ENCODE results near the gene AKAP8. TPM values are rescaled to one million over a fixed set of nuclear protein-coding genes. Genes with fewer than 3 reads are reported as not detected.
"Not testable (repeated sequence)": the region's sequence is repeated elsewhere in the genome, so short reads cannot be mapped to it uniquely, and the experiment has no call there.

AKAP8 gene
- total and polyA plus RNA-seq, 7 donors = 15.9 to 42.8 (median 19.9) TPM

GRCh38 chr19:15418579-15419412 lies 39.2 kb upstream of the AKAP8 start, which contains the start of gene AKAP8L:
Gene AKAP8L, minus strand, starts transcription at chr19:15418988. Its CDS starts 65 bp downstream, at chr19:15418923.
- DNase-seq = peak; percentile 98 to 99
- Histone ChIP-seq H3K4me3 (peak within 1 kb of the TSS; percentile 97), H3K27me3 (ENCODE audit: insufficient read depth in 3 of 3, low read length in 2 of 3) (no peaks in the 10 kb centered on the region), H3K27ac (peak within 1 kb of the TSS; percentile 93), H3K4me1 (peaks cover 58% of the 10 kb centered on the region), H3K36me3 (ENCODE audit: insufficient read depth in 1 of 2, low read depth in 1 of 2) (peaks cover 0 to 25% of the 10 kb centered on the region in 2 donors), H3K9me3 (peaks cover 4% of the 10 kb centered on the region)
- 0 to 1% (median 0%) methylated on average over 54 to 61 of the region's 61 CpGs for WGBS, 3 donors
- ATAC-seq = peak; percentile 89 to 95 (median 94)
- intact Hi-C loops (cut with DNase I) = loop anchor here in 1 of 2 donors (5.0 kb wide), 1 partner anchor 41 kb away; the partner anchor contains the start of gene AKAP8
- TF ChIP-seq, protein P1, sequence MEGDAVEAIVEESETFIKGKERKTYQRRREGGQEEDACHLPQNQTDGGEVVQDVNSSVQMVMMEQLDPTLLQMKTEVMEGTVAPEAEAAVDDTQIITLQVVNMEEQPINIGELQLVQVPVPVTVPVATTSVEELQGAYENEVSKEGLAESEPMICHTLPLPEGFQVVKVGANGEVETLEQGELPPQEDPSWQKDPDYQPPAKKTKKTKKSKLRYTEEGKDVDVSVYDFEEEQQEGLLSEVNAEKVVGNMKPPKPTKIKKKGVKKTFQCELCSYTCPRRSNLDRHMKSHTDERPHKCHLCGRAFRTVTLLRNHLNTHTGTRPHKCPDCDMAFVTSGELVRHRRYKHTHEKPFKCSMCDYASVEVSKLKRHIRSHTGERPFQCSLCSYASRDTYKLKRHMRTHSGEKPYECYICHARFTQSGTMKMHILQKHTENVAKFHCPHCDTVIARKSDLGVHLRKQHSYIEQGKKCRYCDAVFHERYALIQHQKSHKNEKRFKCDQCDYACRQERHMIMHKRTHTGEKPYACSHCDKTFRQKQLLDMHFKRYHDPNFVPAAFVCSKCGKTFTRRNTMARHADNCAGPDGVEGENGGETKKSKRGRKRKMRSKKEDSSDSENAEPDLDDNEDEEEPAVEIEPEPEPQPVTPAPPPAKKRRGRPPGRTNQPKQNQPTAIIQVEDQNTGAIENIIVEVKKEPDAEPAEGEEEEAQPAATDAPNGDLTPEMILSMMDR (IDR thresholded peaks at IDR 0.05) = peak; percentile 39

- intact Hi-C loops (cut with DNase I) = loop anchor here in 1 of 2 donors (5.0 kb wide), 1 partner anchor 41 kb away; the partner anchor contains the start of gene AKAP8
- DNase-seq (no peak), ATAC-seq (peak in 1 of 4 donors; percentile 11)
- Histone ChIP-seq H3K4me1 (peaks cover 60% of the 10 kb centered on the region), H3K9me3 (peaks cover under 1% of the 10 kb centered on the region), H3K27me3 (ENCODE audit: insufficient read depth in 3 of 3, low read length in 2 of 3) (no peaks in the 10 kb centered on the region), H3K36me3 (ENCODE audit: insufficient read depth in 1 of 2, low read depth in 1 of 2) (peaks cover 0 to 19% of the 10 kb centered on the region in 2 donors), H3K4me3 (peak overlapping the region; percentile 97), H3K27ac (peak overlapping the region; percentile 93)
- TF ChIP-seq, protein P1 (IDR thresholded peaks at IDR 0.05) = no peak
- 0 to 1% (median 1%) methylated on average over 16 of the region's 16 CpGs for WGBS, 3 donors
Observed at GRCh38 chr19:15418231-15418578, 38.6 kb upstream of the AKAP8 start.

DNA sequence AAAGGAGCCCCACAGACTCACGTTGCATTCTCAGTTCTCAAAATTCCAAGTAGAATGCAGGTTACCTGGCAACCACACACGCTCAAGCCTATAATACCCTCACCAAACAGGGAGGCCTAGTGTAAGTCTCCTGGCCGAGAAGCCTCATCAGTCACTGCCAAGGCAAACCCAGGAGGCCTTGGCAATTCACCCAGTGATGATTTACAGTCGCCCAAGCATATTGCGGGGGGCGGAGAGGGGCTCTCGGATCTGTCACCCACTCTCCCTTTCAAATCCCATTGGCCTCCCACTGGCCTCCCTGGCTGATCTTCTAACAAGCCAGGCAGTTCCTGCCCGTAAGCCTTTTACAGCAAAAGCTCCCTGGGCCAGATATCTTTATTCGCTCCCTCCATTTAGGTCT lies 38.1 kb upstream of the AKAP8 start:
- intact Hi-C loops (cut with DNase I) = loop anchor here in 1 of 2 donors (5.0 kb wide), 1 partner anchor 40 kb away; the partner anchor contains the start of gene AKAP8
- Histone ChIP-seq H3K4me3 (peak overlapping the region; percentile 97), H3K27ac (peak overlapping the region; percentile 93), H3K36me3 (ENCODE audit: insufficient read depth in 1 of 2, low read depth in 1 of 2) (peaks cover 0 to 14% of the 10 kb centered on the region in 2 donors), H3K27me3 (ENCODE audit: insufficient read depth in 3 of 3, low read length in 2 of 3) (no peaks in the 10 kb centered on the region), H3K4me1 (peaks cover 64% of the 10 kb centered on the region), H3K9me3 (no peaks in the 10 kb centered on the region)
- TF ChIP-seq, protein P1 (IDR thresholded peaks at IDR 0.05) = no peak
- 3% methylated on average over 9 of the region's 9 CpGs for whole genome bisulfite sequencing, 3 donors
- peak in 1 of 2 donors; percentile 62 for DNase-seq
- ATAC-seq = peak in 2 of 4 donors; percentile 22 to 35

DNA sequence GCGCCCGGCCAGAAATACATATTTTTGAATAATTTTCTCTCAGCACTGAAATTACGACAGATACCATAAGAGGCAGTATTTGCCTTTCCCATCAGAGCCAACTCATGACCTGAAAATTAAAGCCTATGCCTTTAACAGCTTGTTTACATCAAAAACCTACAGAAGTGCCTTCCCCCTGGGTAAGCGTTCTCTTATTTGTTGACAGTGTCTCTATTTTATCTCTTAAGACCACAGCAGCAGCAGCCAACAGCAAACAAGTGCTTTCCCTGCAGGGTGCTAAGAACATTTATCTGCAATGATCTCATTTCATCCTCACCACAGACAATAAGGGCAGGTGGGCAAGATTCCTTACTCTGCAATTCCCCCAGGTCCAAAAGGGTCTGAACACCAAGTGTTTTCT lies 33.2 kb upstream of the AKAP8 start:
- intact Hi-C loops (cut with DNase I) = no loop called here
- Histone ChIP-seq H3K27me3 (ENCODE audit: insufficient read depth in 3 of 3, low read length in 2 of 3) (no peaks in the 10 kb centered on the region), H3K4me1 (peaks cover 85% of the 10 kb centered on the region), H3K27ac (peak overlapping the region; percentile 86), H3K9me3 (no peaks in the 10 kb centered on the region), H3K36me3 (ENCODE audit: insufficient read depth in 1 of 2, low read depth in 1 of 2) (peaks cover 2 to 28% of the 10 kb centered on the region in 2 donors), H3K4me3 (peak overlapping the region; percentile 31)
- ATAC-seq (no peak), DNase-seq (no peak)
- 55 to 72% (median 56%) methylated on average over 4 of the region's 4 CpGs for WGBS, 3 donors
- TF ChIP-seq, protein P1 (IDR thresholded peaks at IDR 0.05) = no peak

DNA sequence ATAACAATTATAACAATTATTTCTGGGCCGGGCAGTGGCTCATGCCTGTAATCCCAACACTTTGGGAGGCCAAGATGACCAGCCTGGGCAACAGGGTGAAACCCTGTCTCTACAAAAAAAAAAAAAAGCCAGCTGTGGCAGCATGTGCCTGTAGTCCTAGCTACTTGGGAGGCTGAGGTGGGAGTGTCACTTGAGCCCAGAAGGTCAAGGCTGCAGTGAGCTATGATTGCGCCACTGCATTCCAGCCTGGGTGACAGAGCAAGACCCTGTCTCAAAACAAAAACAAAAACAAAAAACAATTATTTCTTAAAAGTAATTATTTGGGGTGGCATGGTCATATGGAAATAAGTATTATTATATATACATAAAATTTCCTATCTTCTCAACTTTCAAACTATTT lies 31.8 kb upstream of the AKAP8 start:
- peak; percentile 74 to 83 (median 79) for ATAC-seq
- Histone ChIP-seq H3K27ac (peak overlapping the region; percentile 86), H3K36me3 (ENCODE audit: insufficient read depth in 1 of 2, low read depth in 1 of 2) (peaks cover 2 to 24% of the 10 kb centered on the region in 2 donors), H3K4me3 (peak overlapping the region; percentile 5), H3K4me1 (peaks cover 86% of the 10 kb centered on the region)
- DNase-seq = peak in 1 of 2 donors; percentile 76
- H3K27me3 ChIP-seq (ENCODE audit: insufficient read depth in 3 of 3, low read length in 2 of 3); H3K9me3 ChIP-seq; intact Hi-C loops (cut with DNase I): not testable (repeated sequence)
- 31 to 41% (median 32%) methylated on average over 2 of the region's 2 CpGs for WGBS, 3 donors
